Parathyroid adenoma (tissue), 2 donors: ENCODE results near the gene RFX6.

Experiments used
- H2AFZ ChIP-seq: fragments of 300-600 bp; sonication (generic); one replicate; pipeline ENCODE4 v1.7.0; 2017; ENCODE audit warnings: antibody characterized with exemption, mild to moderate bottlenecking
- H3K27ac ChIP-seq: fragments of 300-600 bp; sonication (generic); one replicate; pipeline ENCODE4 v1.7.0; 2017
- H3K27me3 ChIP-seq: fragments of 300-600 bp; sonication (generic); one replicate; pipeline ENCODE4 v1.7.0; 2017; ENCODE audit warnings: low read length; ENCODE audit not compliant: control insufficient read depth, insufficient read depth
- H3K36me3 ChIP-seq: fragments of 300-600 bp; sonication (generic); one replicate; pipeline ENCODE4 v1.7.0; 2017; ENCODE audit warnings: low read length; ENCODE audit not compliant: control insufficient read depth, insufficient read depth
- H3K4me1 ChIP-seq: fragments of 300-600 bp; sonication (generic); one replicate; pipeline ENCODE4 v1.7.0; 2017; ENCODE audit warnings: control low read depth
- H3K4me2 ChIP-seq: fragments of 300-600 bp; sonication (generic); one replicate; pipeline ENCODE4 v1.7.0; 2017; ENCODE audit warnings: low read length
- H3K4me3 ChIP-seq: fragments of 300-600 bp; sonication (generic); one replicate; pipeline ENCODE4 v1.7.0; 2017; ENCODE audit warnings: low read depth, low read length
- H3K79me2 ChIP-seq: fragments of 300-600 bp; sonication (generic); one replicate; pipeline ENCODE4 v1.7.0; 2017; ENCODE audit warnings: control low read depth
- H3K9ac ChIP-seq: fragments of 300-600 bp; sonication (generic); one replicate; pipeline ENCODE4 v1.7.0; 2017; ENCODE audit warnings: mild to moderate bottlenecking
- H3K9me3 ChIP-seq: fragments of 300-600 bp; sonication (generic); one replicate; pipeline ENCODE4 v1.7.0; 2017; ENCODE audit warnings: low read length; ENCODE audit not compliant: control insufficient read depth
- TF ChIP-seq, protein P1 (sequence below): fragments of 300-600 bp; sonication (generic); IDR thresholded peaks from one replicate; pipeline ENCODE4 v1.7.0; 2017; ENCODE audit warnings: antibody characterized with exemption, mild to moderate bottlenecking
- donor health status: primary hyperparathyroidism.

RFX6 gene

GRCh38 chr6:116859264-116859663 lies 17.8 kb upstream of the RFX6 start:
- Histone ChIP-seq H3K4me3 (no peak overlapping the region), H3K36me3 (no peaks in the 10 kb centered on the region), H3K79me2 (no peaks in the 10 kb centered on the region), H3K27me3 (no peaks in the 10 kb centered on the region), H2AFZ (no peak overlapping the region), H3K9me3 (no peaks in the 10 kb centered on the region), H3K27ac (no peak overlapping the region), H3K9ac (no peak overlapping the region), H3K4me2 (no peak overlapping the region), H3K4me1 (no peaks in the 10 kb centered on the region)
- TF ChIP-seq, protein P1, sequence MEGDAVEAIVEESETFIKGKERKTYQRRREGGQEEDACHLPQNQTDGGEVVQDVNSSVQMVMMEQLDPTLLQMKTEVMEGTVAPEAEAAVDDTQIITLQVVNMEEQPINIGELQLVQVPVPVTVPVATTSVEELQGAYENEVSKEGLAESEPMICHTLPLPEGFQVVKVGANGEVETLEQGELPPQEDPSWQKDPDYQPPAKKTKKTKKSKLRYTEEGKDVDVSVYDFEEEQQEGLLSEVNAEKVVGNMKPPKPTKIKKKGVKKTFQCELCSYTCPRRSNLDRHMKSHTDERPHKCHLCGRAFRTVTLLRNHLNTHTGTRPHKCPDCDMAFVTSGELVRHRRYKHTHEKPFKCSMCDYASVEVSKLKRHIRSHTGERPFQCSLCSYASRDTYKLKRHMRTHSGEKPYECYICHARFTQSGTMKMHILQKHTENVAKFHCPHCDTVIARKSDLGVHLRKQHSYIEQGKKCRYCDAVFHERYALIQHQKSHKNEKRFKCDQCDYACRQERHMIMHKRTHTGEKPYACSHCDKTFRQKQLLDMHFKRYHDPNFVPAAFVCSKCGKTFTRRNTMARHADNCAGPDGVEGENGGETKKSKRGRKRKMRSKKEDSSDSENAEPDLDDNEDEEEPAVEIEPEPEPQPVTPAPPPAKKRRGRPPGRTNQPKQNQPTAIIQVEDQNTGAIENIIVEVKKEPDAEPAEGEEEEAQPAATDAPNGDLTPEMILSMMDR: no peak

DNA sequence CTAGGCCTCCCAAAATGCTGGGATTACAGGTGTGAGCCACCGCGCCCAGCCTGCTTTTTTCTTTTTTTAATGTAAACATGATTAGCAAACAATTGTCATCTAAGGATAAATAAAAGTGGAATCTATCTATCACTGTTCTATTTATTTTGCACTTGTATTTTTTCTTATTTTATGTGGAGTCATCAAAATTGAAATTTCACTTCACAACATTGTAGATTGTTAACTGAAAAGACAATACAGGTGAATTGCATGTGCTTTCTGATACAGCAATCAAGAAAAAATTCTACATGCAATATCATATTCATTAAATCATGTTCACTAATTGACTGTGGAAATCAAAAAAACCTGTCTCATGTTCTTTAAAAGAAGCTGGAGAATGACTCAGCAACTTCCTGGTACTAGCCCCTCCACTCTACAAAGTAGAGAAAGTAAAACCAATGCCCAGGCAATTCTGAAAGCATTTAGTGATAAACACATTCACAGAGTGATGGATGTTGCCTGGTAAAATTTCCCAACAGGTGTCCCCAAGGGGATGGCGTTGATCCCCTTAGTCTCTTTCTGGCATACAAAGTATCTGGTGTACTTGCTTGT lies 10.7 kb upstream of the RFX6 start:
- Histone ChIP-seq H3K9me3 (no peaks in the 10 kb centered on the region), H3K27me3 (no peaks in the 10 kb centered on the region), H3K27ac (no peak overlapping the region), H3K4me1 (no peaks in the 10 kb centered on the region), H3K4me3 (no peak overlapping the region), H3K79me2 (no peaks in the 10 kb centered on the region), H3K4me2 (no peak overlapping the region), H3K36me3 (no peaks in the 10 kb centered on the region), H2AFZ (no peak overlapping the region), H3K9ac (no peak overlapping the region)
- TF ChIP-seq, protein P1: no peak

DNA sequence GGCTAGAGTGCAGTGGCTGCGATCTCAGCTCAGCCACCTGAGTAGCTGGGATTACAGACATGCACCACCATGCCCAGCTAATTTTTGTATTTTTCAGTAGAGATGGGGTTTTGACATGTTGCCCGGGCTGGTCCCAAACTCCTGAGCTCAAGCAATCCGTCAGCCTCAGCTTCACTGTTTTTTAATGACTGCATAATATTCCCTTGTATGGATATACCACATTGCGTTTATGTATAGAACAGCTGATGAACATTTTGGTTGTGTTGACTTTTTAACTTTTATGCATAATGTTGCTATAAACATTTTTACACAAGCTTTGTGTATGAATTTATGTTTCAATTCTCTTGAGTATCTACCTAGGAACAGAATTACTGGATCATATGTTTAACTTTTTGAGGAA lies 4.3 kb upstream of the RFX6 start:
- no peaks in the 10 kb centered on the region for H3K36me3 ChIP-seq
- no peak overlapping the region for H3K4me2 ChIP-seq
- no peaks in the 10 kb centered on the region for H3K9me3 ChIP-seq
- no peaks in the 10 kb centered on the region for H3K79me2 ChIP-seq
- H3K9ac ChIP-seq: no peak overlapping the region
- no peak overlapping the region for H2AFZ ChIP-seq
- TF ChIP-seq, protein P1: no peak
- H3K27ac ChIP-seq: no peak overlapping the region
- H3K27me3 ChIP-seq: no peaks in the 10 kb centered on the region
- H3K4me1 ChIP-seq: no peaks in the 10 kb centered on the region
- H3K4me3 ChIP-seq: no peak overlapping the region

DNA sequence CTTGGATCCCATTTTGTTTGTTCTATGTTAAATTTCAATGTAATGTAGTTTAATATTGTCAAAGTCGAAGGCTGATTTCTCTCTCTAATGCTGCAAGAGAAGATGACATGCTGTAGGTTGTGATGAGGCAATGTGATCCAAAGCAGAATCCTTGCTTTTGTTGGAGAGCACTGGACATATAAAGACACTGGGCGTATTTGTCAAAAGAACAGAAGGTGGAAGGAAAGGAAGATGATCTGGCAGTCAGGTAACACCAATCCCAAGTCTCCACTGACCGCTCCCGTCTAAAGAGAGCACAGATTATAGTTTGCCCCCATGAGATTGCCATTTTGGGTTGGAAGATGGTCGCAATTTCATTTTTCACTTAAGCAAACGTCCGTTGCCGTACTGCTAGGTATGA lies 935 bp upstream of the RFX6 start:
- H2AFZ ChIP-seq: peak overlapping the region; percentile 57
- H3K79me2 ChIP-seq: no peaks in the 10 kb centered on the region
- H3K4me2 ChIP-seq: no peak overlapping the region
- H3K9me3 ChIP-seq: no peaks in the 10 kb centered on the region
- H3K4me3 ChIP-seq: no peak overlapping the region
- no peak overlapping the region for H3K9ac ChIP-seq
- no peaks in the 10 kb centered on the region for H3K4me1 ChIP-seq
- H3K36me3 ChIP-seq: no peaks in the 10 kb centered on the region
- H3K27me3 ChIP-seq: no peaks in the 10 kb centered on the region
- H3K27ac ChIP-seq: no peak overlapping the region
- TF ChIP-seq, protein P1: no peak

DNA sequence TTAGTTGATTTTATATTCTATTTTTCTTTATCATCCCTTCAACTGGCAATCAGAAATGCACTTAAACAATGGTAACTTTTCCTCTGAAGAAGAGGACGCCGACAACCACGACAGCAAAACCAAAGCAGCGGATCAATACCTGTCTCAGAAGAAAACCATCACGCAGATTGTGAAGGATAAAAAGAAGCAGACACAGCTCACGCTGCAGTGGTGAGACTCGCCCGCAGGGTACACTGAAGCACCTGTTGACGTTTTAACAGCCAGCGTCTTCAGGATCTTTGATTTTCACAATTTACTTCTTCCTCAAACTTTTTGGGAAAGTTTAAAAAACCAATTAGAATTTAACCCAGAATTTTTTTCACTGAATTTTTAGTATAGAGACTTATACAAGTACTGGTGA lies 701 bp downstream of the RFX6 start:
- Histone ChIP-seq H3K4me3 (no peak overlapping the region), H2AFZ (no peak overlapping the region), H3K79me2 (no peaks in the 10 kb centered on the region), H3K36me3 (no peaks in the 10 kb centered on the region), H3K4me1 (no peaks in the 10 kb centered on the region), H3K9ac (no peak overlapping the region), H3K9me3 (no peaks in the 10 kb centered on the region), H3K27me3 (no peaks in the 10 kb centered on the region), H3K27ac (no peak overlapping the region), H3K4me2 (no peak overlapping the region)
- TF ChIP-seq, protein P1: no peak
